Suppressor macrophage treated with lipopolysaccharide for 4 hours (primary cell): ENCODE measurements around the gene CNTROB.
"Not testable (repeated sequence)": the region's sequence is repeated elsewhere in the genome, so short reads cannot be mapped to it uniquely, and the experiment has no call there.

Experiments used
- DNase-seq: peaks from one replicate; pipeline ENCODE4 v3.0.0-alpha.2; 2020

Gene CNTROB

DNA sequence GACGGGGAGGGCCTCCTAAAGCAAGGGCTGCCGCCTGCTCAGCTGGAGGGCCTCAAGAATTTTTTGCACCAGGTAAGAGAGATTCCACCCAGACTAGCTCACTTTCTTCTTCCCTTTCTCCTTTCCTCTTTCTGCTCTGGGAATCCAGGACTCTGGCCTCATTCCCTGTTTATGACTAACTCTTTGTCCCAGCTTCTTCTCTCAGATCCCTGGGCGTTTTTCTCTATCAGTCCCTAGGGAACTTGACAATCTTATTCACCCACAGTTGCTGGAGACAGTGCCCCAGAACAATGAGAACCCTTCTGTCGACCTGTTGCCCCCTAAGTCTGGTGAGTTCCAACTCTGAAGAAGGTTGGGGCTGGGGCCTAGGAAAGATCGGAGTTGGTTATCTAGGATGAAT, 15.6 kb downstream of the CNTROB start:
- no peak for DNase-seq

DNA sequence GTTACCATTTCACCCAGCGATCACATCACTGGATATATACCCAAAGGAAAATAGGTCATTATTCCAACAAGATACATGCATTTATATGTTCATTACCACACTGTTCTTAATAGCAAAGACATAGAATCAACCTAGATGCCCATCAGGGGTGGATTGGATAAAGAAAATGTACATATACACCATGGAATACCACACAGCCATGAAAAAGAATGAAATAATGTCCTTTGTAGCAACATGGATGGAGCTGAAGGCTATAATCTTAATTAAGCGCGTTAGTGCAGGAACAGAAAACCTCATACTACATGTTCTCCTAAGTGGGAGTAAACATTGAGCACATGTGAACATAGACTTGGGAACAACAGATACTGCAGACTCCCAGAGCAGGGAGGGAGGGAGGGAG, 18.6 kb downstream of the CNTROB start:
- no peak for DNase-seq

DNA sequence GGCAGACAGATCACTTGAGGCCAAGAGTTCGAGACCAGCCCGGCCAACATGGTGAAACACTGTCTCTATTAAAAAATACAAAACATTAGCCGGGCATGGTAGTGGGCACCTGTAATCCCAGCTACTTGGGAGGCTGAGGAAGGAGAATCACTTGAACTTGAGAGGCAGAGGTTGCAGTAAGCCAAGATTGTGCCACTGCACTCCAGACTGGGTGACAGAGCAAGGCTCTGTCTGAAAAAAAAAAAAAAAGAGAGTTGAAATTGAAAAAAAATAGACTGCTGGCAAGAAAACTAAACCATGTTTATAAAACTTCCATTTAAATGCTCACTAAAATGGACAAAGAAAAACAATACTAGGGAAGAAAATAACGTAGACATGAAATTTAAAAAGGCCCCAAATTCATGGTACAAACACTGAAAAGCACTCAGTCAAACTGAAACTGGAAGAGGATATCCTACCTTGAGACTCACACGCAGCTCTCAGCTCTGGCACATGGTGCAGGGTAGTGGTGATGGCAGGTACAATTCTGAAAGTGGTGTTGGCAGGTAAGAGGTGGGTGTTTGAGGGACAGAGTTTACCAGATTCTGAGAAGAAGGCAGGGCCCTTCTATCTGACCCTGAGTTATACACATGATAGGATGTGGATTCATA, 19.3 kb downstream of the CNTROB start:
- no peak for DNase-seq

DNA sequence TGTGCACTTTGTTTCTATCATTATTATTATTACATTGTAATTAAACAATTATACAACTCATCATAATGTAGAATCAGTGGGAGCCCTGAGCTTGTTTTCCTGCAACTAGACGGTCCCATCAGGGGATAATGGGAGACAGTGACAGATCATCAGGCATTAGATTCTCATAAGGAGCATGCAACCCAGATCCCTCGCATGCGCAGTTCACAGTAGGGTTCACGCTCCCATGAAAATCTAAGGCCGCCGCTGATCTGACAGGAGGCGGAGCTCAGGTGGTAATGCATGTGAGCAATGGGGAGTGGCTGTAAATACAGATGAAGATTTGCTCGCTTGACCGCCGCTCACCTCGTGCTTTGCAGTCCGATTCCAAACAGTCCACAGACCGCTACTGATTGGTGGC, 21.3 kb downstream of the CNTROB start:
- not testable (repeated sequence) for DNase-seq

DNA sequence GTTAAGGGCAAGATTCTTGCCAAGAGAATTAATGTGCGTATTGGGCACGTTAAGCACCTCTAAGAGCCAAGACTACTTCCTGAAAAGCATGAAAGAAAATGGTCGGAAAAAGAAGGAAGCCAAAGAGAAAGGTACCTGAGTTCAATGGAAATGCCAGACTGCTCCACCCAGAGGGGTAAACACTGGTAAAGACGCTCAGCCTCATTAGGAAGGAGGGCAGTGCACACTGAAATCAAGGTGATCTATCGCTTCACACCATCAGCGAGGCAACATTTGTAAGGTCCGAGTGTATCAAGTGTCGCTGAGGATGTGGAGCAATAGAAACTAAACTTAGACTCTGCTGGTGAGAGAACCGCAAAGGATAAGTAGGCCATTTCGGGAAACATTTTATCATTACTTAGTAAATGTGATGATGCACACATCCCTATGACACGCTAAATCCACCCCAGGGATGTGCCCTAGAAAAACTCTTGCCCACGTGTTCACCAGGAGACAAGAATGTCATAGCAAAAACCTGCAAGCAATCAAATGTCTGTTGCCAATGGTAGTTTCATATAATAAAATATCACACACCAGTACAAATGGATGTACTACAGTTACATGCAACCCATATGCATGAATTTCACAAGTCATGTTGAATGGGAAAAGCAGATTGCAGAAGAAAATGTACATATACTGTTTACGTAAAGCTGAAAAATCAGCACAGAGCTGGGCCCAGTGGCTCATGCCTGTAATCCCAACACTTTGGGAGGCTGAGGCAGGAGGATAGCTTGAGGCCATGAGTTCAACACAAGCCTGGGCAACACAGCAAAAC, 23.6 kb downstream of the CNTROB start:
- no peak for DNase-seq

DNA sequence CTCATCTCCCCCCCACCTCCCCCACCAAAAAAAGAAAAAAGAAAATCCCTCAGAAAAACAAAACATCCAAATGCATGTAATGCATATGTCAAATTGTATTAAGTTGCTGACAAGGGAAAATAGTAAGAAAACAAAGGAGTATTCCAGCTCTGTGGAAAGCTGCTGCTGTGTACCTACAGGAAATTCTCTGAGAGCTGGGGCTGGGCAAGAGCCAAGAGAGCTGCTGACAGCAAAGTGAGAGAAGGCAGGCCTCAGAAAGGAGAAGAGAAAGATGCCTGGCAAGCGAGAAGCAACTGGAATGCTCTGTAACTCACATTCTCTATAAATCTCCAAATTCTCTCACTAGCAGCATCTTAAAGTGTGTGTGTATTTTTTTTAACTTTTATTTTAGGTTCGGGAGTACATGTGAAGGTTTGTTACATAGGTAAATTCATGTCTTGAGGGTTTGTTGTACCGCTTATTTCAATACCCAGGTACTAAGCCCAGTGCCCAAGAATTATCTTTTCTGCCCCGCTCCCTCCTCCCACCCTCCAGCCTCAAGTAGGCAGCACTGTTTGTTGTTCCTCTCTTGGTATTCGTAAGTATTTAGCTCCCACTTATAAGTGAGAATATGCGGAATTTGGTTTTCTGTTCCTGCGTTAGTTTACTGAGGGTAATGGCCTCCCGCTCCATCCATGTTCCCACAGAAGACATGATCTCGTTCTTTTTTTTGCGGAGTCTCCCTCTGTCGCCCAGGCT, 24.4 kb downstream of the CNTROB start:
- DNase-seq = no peak

DNA sequence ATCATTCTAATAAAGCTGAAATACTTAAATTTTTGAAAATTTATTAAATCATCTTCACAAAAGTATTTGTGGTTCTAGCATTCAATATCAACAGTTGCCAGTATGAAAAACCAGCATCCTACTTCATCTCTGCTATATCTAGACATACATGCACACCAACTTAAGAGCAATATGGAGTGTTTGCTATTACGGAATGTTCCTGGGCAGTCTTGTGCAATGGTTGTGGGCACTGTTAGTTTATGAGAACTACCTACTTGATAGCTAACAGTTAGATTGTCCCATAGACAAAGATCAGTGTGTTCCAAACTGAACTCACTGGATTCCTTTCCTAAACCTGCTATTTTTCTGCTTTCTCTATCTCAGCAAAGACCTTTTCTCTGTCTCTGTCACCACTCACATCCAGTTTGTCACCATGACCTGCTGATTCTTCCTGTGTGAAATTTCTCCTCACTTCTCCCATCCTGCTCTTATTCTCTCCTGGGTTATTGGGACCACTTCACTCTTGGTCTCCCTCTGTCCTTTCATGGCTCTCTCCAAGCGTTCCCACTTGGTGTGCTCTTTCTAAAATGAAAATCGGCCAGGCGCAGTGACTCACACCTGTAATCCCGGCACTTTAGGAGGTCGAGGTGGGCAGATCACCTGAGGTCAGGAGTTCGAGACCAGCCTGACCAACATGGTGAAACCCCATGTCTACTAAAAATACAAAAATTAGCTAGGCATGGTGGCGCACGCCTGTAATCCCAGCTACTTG, 27.7 kb downstream of the CNTROB start:
- DNase-seq = peak; percentile 14

DNA sequence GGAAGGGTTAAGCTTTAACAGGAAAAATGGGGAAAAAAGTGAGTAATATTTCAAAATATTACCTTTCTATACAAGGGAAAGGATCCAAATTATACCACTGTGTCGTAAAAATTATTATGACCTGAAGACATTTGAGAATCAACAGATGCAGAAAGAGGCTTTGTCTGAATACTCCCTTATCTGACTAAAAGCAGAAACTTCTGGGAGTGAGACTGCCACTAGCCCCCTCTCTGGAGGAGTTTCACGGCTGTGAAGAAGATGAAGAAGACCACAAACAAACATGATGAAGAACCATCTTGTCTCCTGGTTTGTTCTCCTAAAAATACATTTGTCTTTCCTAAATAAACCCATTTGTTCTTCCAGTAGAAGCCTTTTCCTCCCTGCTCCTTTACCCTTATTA, 29.4 kb downstream of the CNTROB start:
- no peak for DNase-seq

DNA sequence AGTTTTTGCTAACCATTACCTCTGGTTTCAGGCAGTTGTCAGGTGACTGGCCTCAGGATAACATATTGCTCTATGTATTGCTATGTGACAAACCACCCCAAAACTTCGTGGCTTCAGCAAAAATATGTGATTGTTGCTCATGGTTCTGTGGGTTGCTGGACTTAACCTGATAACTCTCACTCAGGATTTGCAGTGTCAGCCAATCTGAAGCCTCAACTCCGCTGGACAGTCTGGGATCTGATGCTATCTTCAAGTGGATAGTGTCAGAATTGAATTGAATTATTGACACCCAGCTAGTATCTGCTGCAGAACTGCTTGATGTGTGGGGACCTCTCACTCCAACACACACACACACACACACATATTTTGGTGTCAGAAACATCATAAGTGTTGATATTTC, 35.7 kb downstream of the CNTROB start:
- no peak for DNase-seq

DNA sequence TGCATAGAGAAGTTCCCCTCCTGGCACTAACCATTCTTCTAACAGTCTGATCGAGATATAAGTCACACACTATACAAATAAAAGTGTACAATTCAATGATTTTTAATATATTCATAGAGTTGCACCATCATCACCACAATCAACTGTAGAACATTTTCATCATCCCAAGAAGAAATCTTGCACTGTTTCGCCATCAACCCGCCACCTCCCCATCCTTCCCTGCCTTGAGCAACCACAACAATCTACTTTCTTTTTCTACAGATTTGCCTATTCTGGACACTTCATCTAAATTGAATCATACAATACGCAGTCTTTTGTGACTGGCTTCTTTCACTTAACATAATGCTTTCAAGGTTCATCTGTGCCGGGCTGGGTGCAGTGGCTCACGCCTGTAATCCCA, 37.4 kb downstream of the CNTROB start:
- DNase-seq = peak; percentile 89

DNA sequence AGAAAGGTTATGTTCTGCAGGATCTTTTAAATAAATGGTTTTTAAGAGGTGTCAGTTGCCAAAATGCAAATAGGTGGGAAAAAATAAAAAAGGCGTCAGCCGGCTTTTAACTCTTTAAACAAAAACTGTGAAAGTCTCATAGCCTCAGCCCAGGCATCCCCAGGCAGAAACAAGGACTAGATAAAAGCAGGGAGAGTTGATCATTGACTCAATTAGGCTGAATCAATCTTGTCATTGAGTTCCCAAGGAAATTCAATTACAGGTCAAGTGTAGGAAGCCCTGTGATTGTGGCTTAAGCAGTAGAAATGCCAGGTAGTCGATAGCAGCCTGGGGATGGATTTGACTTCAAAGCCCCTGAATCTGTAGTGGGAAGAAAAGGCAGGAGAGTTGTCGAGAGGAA, 39.6 kb downstream of the CNTROB start:
- DNase-seq = no peak

DNA sequence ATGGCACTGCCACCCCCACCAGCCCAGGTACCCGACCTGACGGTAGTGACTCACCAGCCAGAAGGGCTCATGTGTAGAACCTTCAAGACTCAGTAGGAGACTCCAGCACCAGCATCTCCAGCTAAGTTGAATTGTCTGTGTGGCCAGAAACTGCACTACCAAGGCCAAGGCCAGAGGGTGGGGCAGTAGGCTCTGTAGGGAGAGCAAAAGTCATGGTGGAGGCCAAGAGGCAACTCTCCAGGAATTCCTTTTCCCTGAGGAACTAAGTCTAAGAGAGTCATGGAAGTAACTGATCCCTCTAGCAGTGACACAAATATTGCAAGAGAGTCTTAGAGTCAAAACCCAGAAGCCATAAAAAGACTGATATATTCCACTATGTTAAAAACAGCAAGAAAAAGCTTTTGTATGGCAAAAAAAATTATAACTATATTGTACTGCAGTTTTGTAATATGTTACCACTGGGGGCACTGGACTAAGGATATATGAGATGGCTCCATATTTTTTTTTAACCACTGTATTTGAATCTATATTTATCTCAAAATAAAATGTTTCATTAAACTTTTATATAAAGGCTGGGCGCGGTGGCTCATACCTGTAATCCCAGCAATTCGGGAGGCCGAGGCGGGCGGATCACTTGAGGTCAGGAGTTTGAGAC, 40.3 kb downstream of the CNTROB start:
- DNase-seq = no peak

DNA sequence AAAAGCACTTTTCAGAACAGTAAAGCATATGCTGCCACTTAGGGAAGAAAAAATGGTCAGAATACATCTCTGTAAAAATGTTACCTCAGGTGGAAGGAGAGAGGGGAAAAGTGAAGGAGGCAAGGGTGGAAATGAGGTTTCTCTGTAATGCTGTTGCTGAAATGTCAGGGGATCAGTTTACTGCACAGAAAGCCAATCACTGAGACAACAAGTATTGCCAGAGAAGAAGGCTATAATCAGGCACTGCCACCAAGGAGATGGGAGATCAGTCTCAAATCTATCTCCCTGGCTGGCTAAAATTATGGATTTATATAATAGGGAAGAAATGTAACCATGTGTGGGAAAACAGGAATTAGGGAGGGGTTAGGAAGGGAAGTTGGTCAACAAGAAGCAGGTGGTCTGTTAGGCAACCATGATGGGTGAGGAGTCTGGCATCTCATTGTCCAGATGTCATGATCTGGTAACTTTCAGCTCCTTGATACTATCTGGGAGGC, 42.7 kb downstream of the CNTROB start:
- DNase-seq = no peak

DNA sequence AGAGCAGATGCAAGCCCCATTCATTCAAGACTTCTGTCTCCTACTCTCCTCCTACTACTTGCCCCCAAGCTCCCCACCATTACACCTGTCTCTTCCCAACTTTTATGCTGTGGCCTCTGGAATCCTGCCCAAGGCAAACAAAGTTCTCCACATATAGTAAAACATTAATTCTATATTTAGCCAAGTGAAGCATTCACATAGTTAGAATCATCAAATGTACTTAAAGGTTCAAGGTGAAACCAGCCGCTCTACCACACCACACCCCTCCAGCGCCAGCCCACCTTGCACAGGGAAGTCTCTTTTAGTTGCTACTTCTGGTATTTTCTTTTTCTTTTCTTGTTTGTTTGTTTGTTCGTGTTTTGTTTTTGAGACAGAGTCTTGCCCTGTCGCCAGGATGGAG, 45.0 kb downstream of the CNTROB start:
- no peak for DNase-seq

DNA sequence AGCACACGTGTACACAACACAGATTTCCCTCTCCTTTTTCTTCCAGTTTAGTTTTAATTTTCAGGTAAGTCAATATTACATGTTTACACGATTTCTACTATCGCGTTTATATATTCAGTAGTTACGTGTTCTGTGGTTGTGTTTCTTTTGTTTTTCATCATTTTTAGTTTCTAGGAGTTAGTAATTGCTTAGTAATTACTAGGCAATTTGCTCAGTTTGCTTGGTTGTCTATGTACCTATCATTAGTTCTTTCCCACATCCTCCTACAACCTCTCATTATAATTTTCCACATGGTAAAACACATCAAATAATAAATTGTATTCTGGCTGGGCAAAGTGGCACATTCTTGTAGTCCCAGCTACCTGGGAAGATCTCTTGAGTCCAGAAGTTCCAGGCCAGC, 45.8 kb downstream of the CNTROB start:
- no peak for DNase-seq

DNA sequence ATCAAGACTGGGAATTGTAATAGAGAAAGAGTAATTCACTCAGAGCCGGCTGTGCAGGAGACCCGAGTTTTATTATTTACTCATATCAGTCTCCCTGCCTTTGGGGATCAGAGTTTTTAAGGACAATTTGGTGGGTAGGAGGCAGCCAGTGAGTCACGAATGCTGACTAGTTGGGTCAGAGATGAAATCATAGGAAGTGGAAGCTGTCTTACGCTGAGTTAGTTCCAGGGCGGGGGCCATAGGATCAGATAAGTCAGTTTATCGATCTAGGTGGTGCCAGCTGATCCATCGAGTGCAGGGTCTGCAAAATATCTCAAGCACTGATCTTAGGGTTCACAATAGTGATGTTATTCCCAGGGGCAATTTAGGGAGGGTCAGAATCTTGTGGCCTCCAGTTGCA, 50.2 kb downstream of the CNTROB start:
- peak; percentile 77 for DNase-seq

DNA sequence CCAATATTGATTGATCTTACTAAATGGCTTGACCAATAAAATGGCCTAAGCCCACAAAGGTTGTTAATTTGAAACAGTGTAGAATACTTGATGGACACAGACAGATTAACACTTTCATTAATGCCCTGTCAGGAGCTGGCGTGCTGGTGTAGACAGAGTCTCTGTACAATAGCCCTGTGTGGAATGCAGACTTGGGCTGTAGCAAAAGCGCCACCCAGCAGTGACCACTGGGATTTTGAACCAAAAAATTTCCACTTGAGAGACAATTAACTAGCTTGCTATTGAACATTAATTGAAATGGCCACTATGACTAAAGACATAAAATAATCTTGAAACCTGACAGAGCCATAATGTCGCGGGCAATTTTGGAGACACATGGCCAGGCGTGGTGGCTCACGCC, 50.7 kb downstream of the CNTROB start:
- no peak for DNase-seq

DNA sequence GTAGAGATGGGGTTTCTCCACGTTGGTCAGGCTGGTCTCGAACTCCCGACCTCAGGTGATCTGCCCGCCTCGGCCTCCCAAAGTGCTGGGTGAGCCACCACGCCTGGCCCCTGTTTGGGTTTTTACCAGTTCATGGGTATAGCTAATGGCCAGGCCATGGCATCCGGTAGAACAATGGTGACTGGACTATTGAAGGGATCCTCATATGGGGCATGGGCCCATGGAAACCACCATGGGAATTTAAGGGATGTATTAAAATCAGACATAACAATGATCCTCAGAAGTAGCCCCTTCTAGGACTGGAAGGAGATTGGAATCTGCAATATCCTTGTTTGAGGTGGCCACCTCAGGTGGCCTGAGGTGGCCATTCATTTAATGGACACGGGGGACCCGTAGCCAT, 52.9 kb downstream of the CNTROB start:
- no peak for DNase-seq

DNA sequence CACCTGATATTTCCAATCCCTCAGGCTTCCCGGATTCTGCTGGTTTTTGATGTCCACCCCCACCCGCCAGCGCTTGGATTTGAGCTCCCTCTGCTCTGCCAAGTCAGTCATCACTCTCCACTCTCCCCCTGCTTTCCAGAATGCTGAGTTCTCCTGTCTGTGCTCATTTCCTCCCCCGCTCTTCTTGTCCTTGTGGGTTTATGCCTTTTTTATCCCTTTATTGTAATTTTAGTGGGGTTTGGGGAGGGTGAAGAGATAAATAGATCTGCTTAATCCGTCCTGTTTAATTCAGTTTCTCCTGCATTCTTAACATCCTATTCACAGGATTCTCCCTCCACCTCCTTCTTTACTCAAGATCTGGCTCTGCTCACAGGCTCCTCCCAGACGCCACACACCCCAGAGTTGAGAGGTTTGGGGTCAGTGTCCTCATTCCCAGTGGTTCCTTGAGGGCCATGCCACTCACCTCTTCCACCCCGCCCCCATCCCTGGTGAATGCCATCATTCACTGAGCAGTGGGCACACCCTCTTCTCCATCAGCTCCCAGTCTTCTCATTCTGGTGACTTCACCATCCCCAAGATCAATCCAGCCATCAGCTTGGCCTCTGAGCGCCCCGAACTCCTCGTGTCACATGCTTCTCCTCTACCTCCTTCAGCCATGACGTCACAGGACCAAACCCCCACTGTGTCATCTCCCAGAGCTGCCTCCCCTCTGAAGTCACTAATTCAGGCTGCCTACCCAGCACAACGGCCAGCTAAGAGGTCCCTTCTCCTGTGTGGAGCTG, 55.3 kb downstream of the CNTROB start:
- no peak for DNase-seq

DNA sequence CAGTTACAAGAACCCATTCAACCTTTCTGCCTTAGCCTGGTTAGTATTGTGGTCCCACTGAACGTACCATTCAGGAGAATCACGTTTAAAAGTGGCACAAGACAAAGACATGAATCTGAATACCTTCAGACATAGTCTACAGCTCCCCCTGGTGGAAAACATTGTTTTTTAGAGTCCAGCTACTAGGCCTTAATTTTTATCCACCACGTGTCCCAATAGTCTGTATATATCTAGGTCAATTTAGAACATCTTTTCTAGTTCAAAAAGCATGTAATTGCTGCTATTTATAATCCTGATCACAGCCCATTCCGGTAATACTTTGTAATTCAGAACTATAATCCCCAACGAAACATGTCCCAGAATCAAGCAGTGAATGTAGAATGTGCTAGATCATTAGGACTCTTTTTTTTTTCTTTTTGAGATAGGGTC, 56.8 kb downstream of the CNTROB start:
- DNase-seq = peak; percentile 95

DNA sequence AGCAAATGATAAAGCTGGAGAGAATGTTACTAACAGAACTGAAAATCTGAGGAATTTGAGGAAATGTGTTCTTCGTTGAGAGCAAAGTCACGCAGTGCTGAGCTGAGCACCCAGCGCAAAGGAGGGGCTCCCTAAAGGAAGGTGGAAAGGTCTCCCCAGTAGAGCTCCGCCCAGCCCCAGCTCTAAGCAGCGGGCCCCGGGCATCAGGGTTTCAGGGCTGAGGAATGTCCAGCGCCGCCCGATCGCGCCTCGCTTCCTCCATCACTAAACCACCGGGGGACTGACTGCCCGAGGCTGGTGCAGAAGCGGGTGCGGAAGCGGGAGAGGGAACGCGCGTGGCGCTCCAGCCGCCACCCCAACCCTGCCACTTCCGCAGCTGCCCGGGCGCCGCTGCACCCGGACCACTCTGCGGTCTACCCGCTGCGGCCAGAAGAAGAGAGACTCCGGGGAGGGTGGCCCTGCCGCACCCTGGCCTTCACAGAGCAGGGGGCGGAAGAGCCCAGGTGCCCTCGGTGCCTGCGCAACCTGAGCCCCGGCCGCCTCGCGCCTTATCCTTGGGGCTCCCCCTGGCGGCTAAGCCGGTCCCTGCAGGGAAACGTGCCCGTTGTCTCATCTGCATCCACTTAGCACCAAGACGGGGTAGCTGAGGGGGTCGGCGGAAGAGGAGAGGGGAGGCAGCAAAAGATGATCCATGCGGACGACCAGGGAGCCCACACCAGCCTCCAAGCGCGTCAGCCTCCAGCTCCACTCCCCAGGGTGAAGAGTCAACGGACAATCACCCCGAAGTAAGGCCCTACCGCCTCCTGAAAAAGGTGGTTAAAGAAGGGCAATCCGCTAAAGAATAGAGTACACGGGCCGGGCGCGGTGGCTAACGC, 58.0 kb downstream of the CNTROB start:
- DNase-seq = peak; percentile 84
